H1 (cell line): ENCODE results near the gene KRTAP1-5. TPM values are rescaled to one million over a fixed set of nuclear protein-coding genes. Genes with fewer than 3 reads are reported as not detected.

Source experiments
- CTCF ChIA-PET: fragments of 300-600 bp; sonication (Branson Sonifier 250); formaldehyde crosslinking; loops from one replicate; lab custom pipeline; 2021; ENCODE audit not compliant: partially characterized antibody; lab: Charles Lee
- POLR2A ChIA-PET: fragments of 300-600 bp; sonication (Branson Sonifier 250); formaldehyde crosslinking; loops from one replicate; lab custom pipeline; 2021; ENCODE audit warnings: inconsistent platforms; ENCODE audit not compliant: partially characterized antibody; lab: Charles Lee
- DNase-seq, 2 experiments: peaks; one replicate each; pipeline versions ENCODE4 v3.0.0 to v3.0.0-alpha.2; 2010 to 2022; ENCODE audit warnings: low spot score in 2 of 2, low read depth in 1 of 2, mixed read lengths in 1 of 2
- FAIRE-seq: peaks from 2 replicates; lab custom pipeline; 2011; peaks lifted over from hg19 to GRCh38; lab: Jason Lieb, UNC
- H2AFZ ChIP-seq: 2 replicates; pipeline ENCODE4 v1.8.1; 2012; ENCODE audit warnings: low read length, inconsistent platforms
- H2AK5ac ChIP-seq: 2 replicates; pipeline ENCODE4 v1.6.1; 2013; ENCODE audit warnings: low read depth, low read length
- H2BK120ac ChIP-seq: replicated peaks from 2 replicates; pipeline ENCODE3; 2013; ENCODE audit warnings: low read depth, low read length, inconsistent platforms
- H2BK12ac ChIP-seq: 2 replicates; pipeline ENCODE4 v1.6.1; 2013; ENCODE audit warnings: low read depth, low read length
- H2BK15ac ChIP-seq: 2 replicates; pipeline ENCODE4 v1.6.1; 2013; ENCODE audit warnings: low read length
- H2BK20ac ChIP-seq: 2 replicates; pipeline ENCODE4 v1.6.1; 2013; ENCODE audit warnings: low read length
- H2BK5ac ChIP-seq: 2 replicates; pipeline ENCODE4 v1.6.1; 2013; ENCODE audit warnings: low read depth, low read length
- H3K14ac ChIP-seq: 2 replicates; pipeline ENCODE4 v1.6.1; 2013; ENCODE audit warnings: inconsistent platforms; ENCODE audit not compliant: insufficient read length
- H3K18ac ChIP-seq: 2 replicates; pipeline ENCODE4 v1.6.1; 2013; ENCODE audit warnings: low read length; ENCODE audit errors: extremely low read depth
- H3K23ac ChIP-seq: 2 replicates; pipeline ENCODE4 v1.6.1; 2013; ENCODE audit warnings: inconsistent platforms; ENCODE audit not compliant: insufficient read length
- H3K23me2 ChIP-seq: 2 replicates; pipeline ENCODE4 v1.6.1; 2013; ENCODE audit warnings: low read depth, low read length
- H3K27ac ChIP-seq: 2 replicates; pipeline ENCODE4 v1.6.1; 2011; ENCODE audit warnings: low read depth, low read length, inconsistent platforms
- H3K27me3 ChIP-seq, 4 experiments: replicated peaks in 1 of 4; 1 replicate in 1 of 4; 2 replicates in 3 of 4; pipeline versions ENCODE4 v1.6.1 to v1.8.1; 2011 to 2013; ENCODE audit warnings: low read length in 3 of 4, mild to moderate bottlenecking in 3 of 4, inconsistent platforms in 2 of 4, mixed read lengths in 2 of 4, moderate library complexity in 1 of 4; ENCODE audit not compliant: control insufficient read depth in 3 of 4, insufficient read depth in 3 of 4; ENCODE audit errors: extremely low read depth in 1 of 4
- H3K36me3 ChIP-seq, 4 experiments: 2 replicates each; pipeline versions ENCODE4 v1.6.1 to v1.8.1; 2011 to 2013; ENCODE audit warnings: mild to moderate bottlenecking in 4 of 4, low read length in 3 of 4, moderate library complexity in 2 of 4, control low read depth in 1 of 4, inconsistent platforms in 1 of 4; ENCODE audit not compliant: insufficient read depth in 4 of 4, control insufficient read depth in 2 of 4
- H3K4ac ChIP-seq: replicated peaks from 2 replicates; pipeline ENCODE3; 2013; ENCODE audit warnings: low read length, low read depth, mixed read lengths, inconsistent platforms; ENCODE audit not compliant: insufficient read length
- H3K4me1 ChIP-seq, 4 experiments: replicated peaks in 1 of 4; 1 replicate in 1 of 4; 2 replicates in 3 of 4; pipeline versions ENCODE4 v1.6.1 to v1.8.1; 2011 to 2013; ENCODE audit warnings: low read length in 3 of 4, inconsistent platforms in 2 of 4, mixed read lengths in 1 of 4; ENCODE audit not compliant: insufficient read depth in 4 of 4, control insufficient read depth in 3 of 4
- H3K4me2 ChIP-seq, 2 experiments: 2 replicates each; pipeline versions ENCODE4 v1.6.1 to v1.8.1; 2011 to 2013; ENCODE audit warnings: low read depth in 2 of 2, low read length in 2 of 2, control low read depth in 1 of 2, inconsistent platforms in 1 of 2, mild to moderate bottlenecking in 1 of 2; ENCODE audit not compliant: insufficient read depth in 1 of 2
- H3K4me3 ChIP-seq, 4 experiments: fragments of 200-600, 300-600 bp in 1 of 4; sonication (generic), shearing (Covaris generic), sonication (Bioruptor Twin) in 1 of 4; 2 replicates each; pipeline versions ENCODE4 v1.5.1 to v1.8.1; 2011 to 2016; ENCODE audit warnings: low read length in 4 of 4, low read depth in 3 of 4, control low read depth in 2 of 4, inconsistent platforms in 2 of 4, mild to moderate bottlenecking in 2 of 4, mixed read lengths in 1 of 4, moderate library complexity in 1 of 4; ENCODE audit not compliant: insufficient read depth in 2 of 4; ENCODE audit errors: extremely low read depth in 1 of 4
- H3K56ac ChIP-seq: replicated peaks from 2 replicates; pipeline ENCODE3; 2013; ENCODE audit warnings: low read depth, mild to moderate bottlenecking, mixed read lengths, low read length, inconsistent platforms; ENCODE audit not compliant: insufficient read length
- H3K79me1 ChIP-seq: 2 replicates; pipeline ENCODE4 v1.6.1; 2013; ENCODE audit warnings: low read depth, low read length, control low read depth
- H3K79me2 ChIP-seq, 2 experiments: 2 replicates each; pipeline versions ENCODE4 v1.6.1 to v1.8.1; 2012 to 2013; ENCODE audit warnings: low read length in 2 of 2, mild to moderate bottlenecking in 2 of 2, inconsistent platforms in 1 of 2; ENCODE audit not compliant: insufficient read depth in 2 of 2, control insufficient read depth in 1 of 2
- H3K9ac ChIP-seq, 4 experiments: replicated peaks in 1 of 4; 1 replicate in 1 of 4; 2 replicates in 3 of 4; pipeline versions ENCODE4 v1.6.1 to v1.8.1; 2011 to 2013; ENCODE audit warnings: low read depth in 3 of 4, low read length in 3 of 4, control low read depth in 2 of 4, mild to moderate bottlenecking in 2 of 4, moderate library complexity in 2 of 4, inconsistent platforms in 1 of 4; ENCODE audit errors: extremely low read depth in 1 of 4
- H3K9me3 ChIP-seq, 2 experiments: 2 replicates each; pipeline versions ENCODE4 v1.6.1 to v1.8.1; 2012 to 2013; ENCODE audit warnings: mild to moderate bottlenecking in 2 of 2, moderate library complexity in 2 of 2, control low read depth in 1 of 2, inconsistent platforms in 1 of 2, low read depth in 1 of 2, low read length in 1 of 2, mixed read lengths in 1 of 2; ENCODE audit not compliant: insufficient read depth in 2 of 2
- H4K20me1 ChIP-seq, 2 experiments: replicated peaks in 1 of 2; 2 replicates each; pipeline versions ENCODE3 to v1.8.1; 2011 to 2013; ENCODE audit warnings: inconsistent platforms in 2 of 2, low read length in 2 of 2, mild to moderate bottlenecking in 1 of 2; ENCODE audit not compliant: insufficient read depth in 2 of 2, control insufficient read depth in 1 of 2
- H4K5ac ChIP-seq: 2 replicates; pipeline ENCODE4 v1.6.1; 2013; ENCODE audit warnings: low read length, low read depth, mixed read lengths, inconsistent platforms; ENCODE audit not compliant: insufficient read length
- H4K8ac ChIP-seq: 2 replicates; pipeline ENCODE4 v1.8.0; 2013; ENCODE audit warnings: mild to moderate bottlenecking, moderate library complexity, low read length, inconsistent platforms; ENCODE audit not compliant: insufficient read depth; ENCODE audit errors: extremely low read depth
- H4K91ac ChIP-seq: replicated peaks from 2 replicates; pipeline ENCODE3; 2013; ENCODE audit warnings: low read length, mixed read lengths, inconsistent platforms; ENCODE audit not compliant: insufficient read length
- BACH1 ChIP-seq: IDR thresholded peaks from 2 replicates; pipeline ENCODE4 v1.6.1; 2012; ENCODE audit warnings: low read length, improper control_type of control experiment
- CTBP2 ChIP-seq: IDR thresholded peaks from 2 replicates; pipeline ENCODE4 v1.7.0; 2011; ENCODE audit warnings: borderline replicate concordance, mild to moderate bottlenecking, moderate library complexity, mixed read lengths, low read length; ENCODE audit not compliant: insufficient read depth, insufficient read length
- E2F6 ChIP-seq: IDR thresholded peaks from 2 replicates; pipeline ENCODE4 v1.6.1; 2012; ENCODE audit warnings: inconsistent platforms
- SIRT6 ChIP-seq: IDR thresholded peaks from one replicate; pipeline ENCODE4 v1.7.1; 2012; ENCODE audit warnings: low read length, inconsistent platforms
- SP2 ChIP-seq: IDR thresholded peaks from 2 replicates; pipeline ENCODE4 v1.6.1; 2012; ENCODE audit warnings: mild to moderate bottlenecking, low read length, inconsistent platforms
- TAF7 ChIP-seq: optimal IDR thresholded peaks from 2 replicates; pipeline ENCODE3; 2011; ENCODE audit warnings: low read depth, mild to moderate bottlenecking, inconsistent platforms, low read length, moderate library complexity, borderline replicate concordance
- WGBS, 2 experiments: shearing (Covaris generic) in 1 of 2; methylation state at CpG; one replicate each; pipeline versions ENCODE4 v1.1.6 to v1.1.7; 2013 to 2015; ENCODE audit warnings: low lambda C conversion rate in 2 of 2, mixed read lengths in 2 of 2, inconsistent platforms in 1 of 2, low coverage in 1 of 2, missing lambda C conversion rate in 1 of 2; ENCODE audit not compliant: insufficient replicate concordance in 2 of 2, insufficient coverage in 1 of 2, insufficient read length in 1 of 2; ENCODE audit errors: extremely low coverage in 1 of 2, missing lambda C conversion rate in 1 of 2; 5-methylcytosine and 5-hydroxymethylcytosine counted together
- polyA plus RNA-seq, 7 experiments: library from polyadenylated mRNA; depleted of rRNA in 3 of 7; stranded (reverse) in 5 of 7; unstranded in 2 of 7; fragments of >200 nt in 5 of 7; fragments of 200-250 nt in 2 of 7; gene quantifications; 1 replicate in 5 of 7; 2 replicates in 1 of 7; 4 replicates in 1 of 7; pipeline versions ENCODE4 v1.2.1 to v1.2.3, GENCODE V29; 2011 to 2013; ENCODE audit warnings: missing spikeins in 2 of 7, mixed read lengths in 2 of 7
- total RNA-seq: library from RNA; stranded (reverse); fragmentation: NEBNext Ultra II Directional; extraction: Animal tissue kit (Norgen Biotek cat#: 25700); gene quantifications from 2 replicates; pipeline ENCODE4 v1.2.1, GENCODE V29; 2021

The KRTAP1-5 gene
- total and polyA plus RNA-seq, 2 of the 8 experiments (the other 6 are each of a cell fraction or from before 2014, with no cell fraction given) = not detected

- CTCF ChIA-PET = interaction anchor here (0.5 to 1.0 kb wide), 2 partner anchors 8 to 659 kb away, joined by 3 read pairs; no protein-coding TSS in a partner anchor
- TF ChIP-seq SIRT6 (no peak), E2F6 (no peak), SP2 (no peak), BACH1 (no peak), TAF7 (no peak), CTBP2 (no peak)
- Histone ChIP-seq H4K20me1 (no peaks in the 10 kb centered on the region), H3K18ac (no peak overlapping the region), H2AFZ (0 out of 2 replicates have a peak overlapping the region, but pooled peaks have one; percentile 20), H3K27ac (no peak overlapping the region), H3K36me3 (no peaks in the 10 kb centered on the region), H4K8ac (no peak overlapping the region), H3K27me3 (no peaks in the 10 kb centered on the region; a peak in 1 of 7 replicates), H2BK15ac (no peak overlapping the region), H4K91ac (no peak overlapping the region), H3K4me1 (no peaks in the 10 kb centered on the region), H3K79me2 (no peaks in the 10 kb centered on the region), H3K4me3 (no peak overlapping the region), H3K23me2 (no peaks in the 10 kb centered on the region), H3K23ac (no peak overlapping the region), H2BK12ac (no peak overlapping the region), H3K56ac (no peak overlapping the region), H3K9me3 (no peaks in the 10 kb centered on the region), H3K14ac (no peak overlapping the region), H3K4me2 (no peak overlapping the region), H2BK5ac (no peak overlapping the region), H2AK5ac (no peak overlapping the region), H3K4ac (no peak overlapping the region), H4K5ac (no peak overlapping the region), H3K9ac (no peak overlapping the region), H2BK20ac (no peak overlapping the region), H3K79me1 (no peaks in the 10 kb centered on the region), H2BK120ac (no peak overlapping the region)
- DNase-seq (no peak), FAIRE-seq (no peak)
- POLR2A ChIA-PET = no interaction called here
- 92% methylated on average over 13 of the region's 13 CpGs; no CpG with 5 or more reads in 1 of the 2 experiments for WGBS, 2 experiments
Measured at GRCh38 chr17:41016578-41017215, 10.3 kb downstream of the KRTAP1-5 start.
